Muscle layer of colon (tissue), 2 donors: ENCODE measurements around the gene PTPRG.
"Not testable (repeated sequence)": the region's sequence is repeated elsewhere in the genome, so short reads cannot be mapped to it uniquely, and the experiment has no call there.

Source experiments
- H3K27ac ChIP-seq: one replicate; pipeline ENCODE4 v1.7.0; 2013; ENCODE audit warnings: low read depth, mild to moderate bottlenecking, low read length, moderate library complexity
- H3K27me3 ChIP-seq, 2 donors: one replicate each; pipeline ENCODE4 v1.7.0; 2013; ENCODE audit warnings: low read length in 2 of 2, mild to moderate bottlenecking in 2 of 2; ENCODE audit not compliant: insufficient read depth in 2 of 2, control insufficient read depth in 1 of 2
- H3K36me3 ChIP-seq: one replicate; pipeline ENCODE4 v1.7.0; 2013; ENCODE audit warnings: mild to moderate bottlenecking, low read length; ENCODE audit not compliant: insufficient read depth
- H3K4me1 ChIP-seq: one replicate; pipeline ENCODE4 v1.7.0; 2013; ENCODE audit warnings: mild to moderate bottlenecking, low read length; ENCODE audit not compliant: insufficient read depth
- H3K4me3 ChIP-seq, 2 donors: one replicate each; pipeline ENCODE4 v1.7.0; 2013; ENCODE audit warnings: low read length in 2 of 2, low read depth in 1 of 2, mild to moderate bottlenecking in 1 of 2, moderate library complexity in 1 of 2
- H3K9ac ChIP-seq: one replicate; pipeline ENCODE4 v1.7.0; 2013; ENCODE audit warnings: low read length
- H3K9me3 ChIP-seq: one replicate; pipeline ENCODE4 v1.7.0; 2013; ENCODE audit warnings: mild to moderate bottlenecking, low read length
- donor health status: abdominal sarcoma.
- donor health status: Adenocarcinoma of cecum.

PTPRG gene

GRCh38 chr3:61760783-61761182, 199.4 kb downstream of the PTPRG start:
- H3K4me3 ChIP-seq, H3K27ac ChIP-seq, H3K4me1 ChIP-seq, H3K36me3 ChIP-seq, H3K9ac ChIP-seq, H3K27me3 ChIP-seq, H3K9me3 ChIP-seq: not testable (repeated sequence)

- Histone ChIP-seq H3K27ac (no peak overlapping the region), H3K9ac (no peak overlapping the region), H3K4me3 (no peak overlapping the region), H3K36me3 (no peaks in the 10 kb centered on the region), H3K9me3 (no peaks in the 10 kb centered on the region), H3K4me1 (no peaks in the 10 kb centered on the region), H3K27me3 (no peaks in the 10 kb centered on the region)
Observed at GRCh38 chr3:61761694-61762430, 200.5 kb downstream of the PTPRG start.

GRCh38 chr3:61765157-61765876, 203.9 kb downstream of the PTPRG start:
- no peak overlapping the region for H3K4me3 ChIP-seq
- H3K27ac ChIP-seq = no peak overlapping the region
- no peak overlapping the region for H3K9ac ChIP-seq
- no peaks in the 10 kb centered on the region for H3K36me3 ChIP-seq
- no peaks in the 10 kb centered on the region for H3K27me3 ChIP-seq
- H3K4me1 ChIP-seq = peaks cover 7% of the 10 kb centered on the region
- no peaks in the 10 kb centered on the region for H3K9me3 ChIP-seq

- peaks cover 9% of the 10 kb centered on the region for H3K4me1 ChIP-seq
- no peak overlapping the region for H3K27ac ChIP-seq
- H3K9ac ChIP-seq = no peak overlapping the region
- no peaks in the 10 kb centered on the region for H3K27me3 ChIP-seq
- H3K4me3 ChIP-seq = no peak overlapping the region
- H3K9me3 ChIP-seq = no peaks in the 10 kb centered on the region
- H3K36me3 ChIP-seq = no peaks in the 10 kb centered on the region
Observed at GRCh38 chr3:61768284-61769037, 207.1 kb downstream of the PTPRG start.

GRCh38 chr3:61769266-61769990, 208.1 kb downstream of the PTPRG start:
- no peak overlapping the region for H3K9ac ChIP-seq
- H3K27me3 ChIP-seq = no peaks in the 10 kb centered on the region
- H3K36me3 ChIP-seq = no peaks in the 10 kb centered on the region
- H3K4me3 ChIP-seq = no peak overlapping the region
- no peaks in the 10 kb centered on the region for H3K9me3 ChIP-seq
- peaks cover 15% of the 10 kb centered on the region for H3K4me1 ChIP-seq
- no peak overlapping the region for H3K27ac ChIP-seq

- Histone ChIP-seq H3K4me1 (peaks cover 18% of the 10 kb centered on the region), H3K27ac (no peak overlapping the region), H3K9ac (no peak overlapping the region), H3K36me3 (no peaks in the 10 kb centered on the region), H3K9me3 (no peaks in the 10 kb centered on the region), H3K27me3 (no peaks in the 10 kb centered on the region), H3K4me3 (no peak overlapping the region)
Observed at GRCh38 chr3:61771976-61772375, 210.6 kb downstream of the PTPRG start.

GRCh38 chr3:61772456-61772855, 211.1 kb downstream of the PTPRG start:
- H3K36me3 ChIP-seq = no peaks in the 10 kb centered on the region
- no peak overlapping the region for H3K4me3 ChIP-seq
- no peaks in the 10 kb centered on the region for H3K27me3 ChIP-seq
- H3K27ac ChIP-seq = no peak overlapping the region
- H3K9ac ChIP-seq = no peak overlapping the region
- peaks cover 18% of the 10 kb centered on the region for H3K4me1 ChIP-seq
- H3K9me3 ChIP-seq = no peaks in the 10 kb centered on the region

- Histone ChIP-seq H3K4me3 (no peak overlapping the region), H3K27ac (no peak overlapping the region), H3K4me1 (peaks cover 21% of the 10 kb centered on the region), H3K36me3 (no peaks in the 10 kb centered on the region), H3K9ac (no peak overlapping the region), H3K27me3 (no peaks in the 10 kb centered on the region), H3K9me3 (no peaks in the 10 kb centered on the region)
Observed at GRCh38 chr3:61774279-61774890, 213.0 kb downstream of the PTPRG start.

- no peaks in the 10 kb centered on the region for H3K27me3 ChIP-seq
- no peak overlapping the region for H3K27ac ChIP-seq
- no peak overlapping the region for H3K4me3 ChIP-seq
- no peaks in the 10 kb centered on the region for H3K36me3 ChIP-seq
- no peaks in the 10 kb centered on the region for H3K9me3 ChIP-seq
- no peak overlapping the region for H3K9ac ChIP-seq
- H3K4me1 ChIP-seq = peaks cover 12% of the 10 kb centered on the region
Observed at GRCh38 chr3:61776390-61776789, 215.0 kb downstream of the PTPRG start.

- Histone ChIP-seq H3K36me3 (no peaks in the 10 kb centered on the region), H3K9me3 (no peaks in the 10 kb centered on the region), H3K4me1 (peaks cover 12% of the 10 kb centered on the region), H3K27ac (no peak overlapping the region), H3K27me3 (no peaks in the 10 kb centered on the region), H3K4me3 (no peak overlapping the region), H3K9ac (no peak overlapping the region)
Observed at GRCh38 chr3:61777483-61777882, 216.1 kb downstream of the PTPRG start.

- H3K9me3 ChIP-seq = no peaks in the 10 kb centered on the region
- no peak overlapping the region for H3K4me3 ChIP-seq
- H3K9ac ChIP-seq = no peak overlapping the region
- H3K4me1 ChIP-seq = peaks cover 12% of the 10 kb centered on the region
- no peaks in the 10 kb centered on the region for H3K36me3 ChIP-seq
- H3K27ac ChIP-seq = no peak overlapping the region
- H3K27me3 ChIP-seq = no peaks in the 10 kb centered on the region
Observed at GRCh38 chr3:61778095-61778494, 216.7 kb downstream of the PTPRG start.
